ENCODE results near the gene PTGS1.

DNA sequence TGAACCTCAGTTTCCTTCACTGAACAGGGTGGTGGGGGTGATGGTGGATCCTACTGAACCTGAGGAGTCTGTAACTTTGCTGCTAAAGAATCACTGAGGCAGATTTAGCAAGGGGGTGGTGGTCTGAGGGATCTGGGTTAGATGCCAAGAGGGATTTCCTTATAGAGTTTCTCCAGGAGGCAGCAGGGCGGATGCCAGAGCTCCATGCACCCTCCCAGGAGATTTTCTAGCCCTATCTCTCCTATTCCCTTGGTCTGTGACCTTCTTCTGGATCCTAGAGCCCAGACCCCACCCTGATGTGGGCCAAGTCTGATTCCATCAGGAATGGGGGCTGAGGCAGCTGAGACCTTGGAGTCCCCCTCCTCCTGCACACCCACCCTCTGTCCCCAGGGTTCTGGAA lies 6.0 kb downstream of the PTGS1 start:
- TF ChIP-seq, protein P1, sequence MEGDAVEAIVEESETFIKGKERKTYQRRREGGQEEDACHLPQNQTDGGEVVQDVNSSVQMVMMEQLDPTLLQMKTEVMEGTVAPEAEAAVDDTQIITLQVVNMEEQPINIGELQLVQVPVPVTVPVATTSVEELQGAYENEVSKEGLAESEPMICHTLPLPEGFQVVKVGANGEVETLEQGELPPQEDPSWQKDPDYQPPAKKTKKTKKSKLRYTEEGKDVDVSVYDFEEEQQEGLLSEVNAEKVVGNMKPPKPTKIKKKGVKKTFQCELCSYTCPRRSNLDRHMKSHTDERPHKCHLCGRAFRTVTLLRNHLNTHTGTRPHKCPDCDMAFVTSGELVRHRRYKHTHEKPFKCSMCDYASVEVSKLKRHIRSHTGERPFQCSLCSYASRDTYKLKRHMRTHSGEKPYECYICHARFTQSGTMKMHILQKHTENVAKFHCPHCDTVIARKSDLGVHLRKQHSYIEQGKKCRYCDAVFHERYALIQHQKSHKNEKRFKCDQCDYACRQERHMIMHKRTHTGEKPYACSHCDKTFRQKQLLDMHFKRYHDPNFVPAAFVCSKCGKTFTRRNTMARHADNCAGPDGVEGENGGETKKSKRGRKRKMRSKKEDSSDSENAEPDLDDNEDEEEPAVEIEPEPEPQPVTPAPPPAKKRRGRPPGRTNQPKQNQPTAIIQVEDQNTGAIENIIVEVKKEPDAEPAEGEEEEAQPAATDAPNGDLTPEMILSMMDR (conservative IDR thresholded peaks at IDR 0.05 in 1 of 2, IDR thresholded peaks at IDR 0.05 in 1 of 2; ENCODE audit: extremely low read depth in 1 of 2, insufficient read depth in 1 of 2, low read depth in 1 of 2, low read length in 2 of 2), result no peak
- TF ChIP-seq EZH2 (IDR thresholded peaks at IDR 0.05; ENCODE audit: borderline replicate concordance, low read length), result no peak

Data from mammary epithelial cell (primary cell).